Measurements from ENCODE around the gene CCDC28A.

GRCh38 chr6:138797806-138798446 lies 24.4 kb downstream of the CCDC28A start:
- TF ChIP-seq CTCF (IDR thresholded peaks at IDR 0.05; ENCODE audit: borderline replicate concordance, extremely low read depth, low read length, poor library complexity, severe bottlenecking) = no peak
- TF ChIP-seq EZH2 (IDR thresholded peaks at IDR 0.05; ENCODE audit: borderline replicate concordance, low read depth, low read length, severe bottlenecking) = no peak

All from DND-41 (cell line).